ELF-1 (cell line): Measurements from ENCODE around the gene ACTN1.
A peak's percentile ranks its signal among the peaks of the same experiment; 100 is the strongest.

ENCODE experiments used
- DNase-seq: peaks from one replicate; pipeline ENCODE4 v3.0.0-alpha.2; 2016; ENCODE audit warnings: low read depth, low spot score

ACTN1 gene

GRCh38 chr14:68891851-68892660 is 87.0 kb downstream of the ACTN1 start:
- peak; percentile 14 for DNase-seq

GRCh38 chr14:68890173-68890931 is 88.8 kb downstream of the ACTN1 start:
- no peak for DNase-seq

- DNase-seq: no peak
Observed at GRCh38 chr14:68888883-68889282, 90.2 kb downstream of the ACTN1 start.

GRCh38 chr14:68888025-68888850 is 90.9 kb downstream of the ACTN1 start:
- DNase-seq: no peak

- peak; percentile 15 for DNase-seq
Observed at GRCh38 chr14:68886109-68886434, 93.0 kb downstream of the ACTN1 start.

GRCh38 chr14:68885226-68886108 is 93.6 kb downstream of the ACTN1 start:
- DNase-seq: no peak

GRCh38 chr14:68884031-68885030 is 94.8 kb downstream of the ACTN1 start:
- no peak for DNase-seq

GRCh38 chr14:68882235-68882634 is 96.9 kb downstream of the ACTN1 start:
- no peak for DNase-seq

GRCh38 chr14:68881396-68881795 is 97.7 kb downstream of the ACTN1 start:
- DNase-seq: no peak

- no peak for DNase-seq
Observed at GRCh38 chr14:68880581-68881105, 98.5 kb downstream of the ACTN1 start.

- DNase-seq: no peak
Observed at GRCh38 chr14:68879841-68880575, 99.1 kb downstream of the ACTN1 start.

- no peak for DNase-seq
Observed at GRCh38 chr14:68879321-68879781, 99.8 kb downstream of the ACTN1 start.

- DNase-seq: no peak
Observed at GRCh38 chr14:68878908-68879307, 100.2 kb downstream of the ACTN1 start.

GRCh38 chr14:68877993-68878575 is 101.0 kb downstream of the ACTN1 start:
- DNase-seq: no peak

GRCh38 chr14:68876976-68877375 is 102.1 kb downstream of the ACTN1 start:
- no peak for DNase-seq

- DNase-seq: no peak
Observed at GRCh38 chr14:68874746-68875155, 104.4 kb downstream of the ACTN1 start.

GRCh38 chr14:68873376-68873775 is 105.7 kb downstream of the ACTN1 start:
- peak; percentile 17 for DNase-seq

GRCh38 chr14:68871392-68871791 is 107.7 kb downstream of the ACTN1 start:
- no peak for DNase-seq
